HepG2 (cell line): Measurements from ENCODE around the gene ZNF783.

Experiments used
- CTCF ChIP-seq: sonication (generic); formaldehyde crosslinking; IDR thresholded peaks from 2 replicates; pipeline ENCODE4 v1.5.0; 2020; ENCODE audit warnings: mild to moderate bottlenecking, missing genetic modification reagents, moderate library complexity
- POLR2A ChIP-seq, 2 experiments: IDR thresholded peaks; 2 replicates each; pipeline ENCODE4 v1.6.1; 2011; ENCODE audit warnings: low read depth in 2 of 2, low read length in 2 of 2, mild to moderate bottlenecking in 1 of 2, moderate library complexity in 1 of 2; ENCODE audit not compliant: insufficient read depth in 1 of 2
- THRA ChIP-seq: sonication (generic); formaldehyde crosslinking; IDR thresholded peaks from 2 replicates; pipeline ENCODE4 v1.4.0; 2020; ENCODE audit warnings: missing genetic modification reagents, borderline replicate concordance

DNA sequence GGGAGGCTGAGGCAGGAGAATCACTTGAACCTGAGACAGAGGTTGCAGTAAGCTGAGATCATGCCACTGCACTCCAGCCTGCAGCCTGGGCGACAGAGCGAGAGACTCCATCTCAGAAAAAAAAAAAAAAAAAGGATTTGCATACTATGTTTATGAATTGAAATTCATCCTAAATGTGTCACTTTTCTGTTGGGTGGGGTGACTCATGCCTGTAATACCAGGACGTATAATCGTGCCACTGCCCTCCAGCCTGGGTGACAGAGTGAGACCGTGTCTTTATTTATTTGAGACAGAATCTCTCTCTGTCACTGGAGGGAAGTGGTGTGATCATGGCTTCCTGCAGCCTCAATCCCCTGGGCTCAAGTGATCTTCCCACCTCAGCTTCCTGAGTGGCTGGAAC lies 16.8 kb upstream of the ZNF783 start:
- TF ChIP-seq THRA (CRISPR knock-in tag) (no peak), CTCF (CRISPR knock-in tag) (no peak), POLR2A (IDR thresholded peaks at IDR 0.05; ENCODE audit: insufficient read depth in 1 of 2, low read depth in 2 of 2, low read length in 2 of 2) (no peak)
